ENCODE results near the gene ST8SIA6. TPM values are rescaled to one million over a fixed set of nuclear protein-coding genes. Genes with fewer than 3 reads are reported as not detected.

ST8SIA6 gene
- total RNA-seq, 1 experiment from 2014 or later, result 1.3 TPM

- TF ChIP-seq, protein P1, sequence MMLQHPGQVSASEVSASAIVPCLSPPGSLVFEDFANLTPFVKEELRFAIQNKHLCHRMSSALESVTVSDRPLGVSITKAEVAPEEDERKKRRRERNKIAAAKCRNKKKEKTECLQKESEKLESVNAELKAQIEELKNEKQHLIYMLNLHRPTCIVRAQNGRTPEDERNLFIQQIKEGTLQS (IDR thresholded peaks at IDR 0.05), result no peak
- TF ChIP-seq, protein P2, sequence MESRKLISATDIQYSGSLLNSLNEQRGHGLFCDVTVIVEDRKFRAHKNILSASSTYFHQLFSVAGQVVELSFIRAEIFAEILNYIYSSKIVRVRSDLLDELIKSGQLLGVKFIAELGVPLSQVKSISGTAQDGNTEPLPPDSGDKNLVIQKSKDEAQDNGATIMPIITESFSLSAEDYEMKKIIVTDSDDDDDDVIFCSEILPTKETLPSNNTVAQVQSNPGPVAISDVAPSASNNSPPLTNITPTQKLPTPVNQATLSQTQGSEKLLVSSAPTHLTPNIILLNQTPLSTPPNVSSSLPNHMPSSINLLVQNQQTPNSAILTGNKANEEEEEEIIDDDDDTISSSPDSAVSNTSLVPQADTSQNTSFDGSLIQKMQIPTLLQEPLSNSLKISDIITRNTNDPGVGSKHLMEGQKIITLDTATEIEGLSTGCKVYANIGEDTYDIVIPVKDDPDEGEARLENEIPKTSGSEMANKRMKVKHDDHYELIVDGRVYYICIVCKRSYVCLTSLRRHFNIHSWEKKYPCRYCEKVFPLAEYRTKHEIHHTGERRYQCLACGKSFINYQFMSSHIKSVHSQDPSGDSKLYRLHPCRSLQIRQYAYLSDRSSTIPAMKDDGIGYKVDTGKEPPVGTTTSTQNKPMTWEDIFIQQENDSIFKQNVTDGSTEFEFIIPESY (IDR thresholded peaks at IDR 0.05; ENCODE audit: extremely low read depth, insufficient replicate concordance, low read length), result no peak
- TF ChIP-seq CBX3 (IDR thresholded peaks at IDR 0.05; ENCODE audit: low read depth) (no peak), EZH2 (IDR thresholded peaks at IDR 0.05) (no peak), RAD21 (IDR thresholded peaks at IDR 0.05; ENCODE audit: low read depth) (no peak)
Observed at GRCh38 chr10:17470246-17470645, 15.9 kb upstream of the ST8SIA6 start (continued).

DNA sequence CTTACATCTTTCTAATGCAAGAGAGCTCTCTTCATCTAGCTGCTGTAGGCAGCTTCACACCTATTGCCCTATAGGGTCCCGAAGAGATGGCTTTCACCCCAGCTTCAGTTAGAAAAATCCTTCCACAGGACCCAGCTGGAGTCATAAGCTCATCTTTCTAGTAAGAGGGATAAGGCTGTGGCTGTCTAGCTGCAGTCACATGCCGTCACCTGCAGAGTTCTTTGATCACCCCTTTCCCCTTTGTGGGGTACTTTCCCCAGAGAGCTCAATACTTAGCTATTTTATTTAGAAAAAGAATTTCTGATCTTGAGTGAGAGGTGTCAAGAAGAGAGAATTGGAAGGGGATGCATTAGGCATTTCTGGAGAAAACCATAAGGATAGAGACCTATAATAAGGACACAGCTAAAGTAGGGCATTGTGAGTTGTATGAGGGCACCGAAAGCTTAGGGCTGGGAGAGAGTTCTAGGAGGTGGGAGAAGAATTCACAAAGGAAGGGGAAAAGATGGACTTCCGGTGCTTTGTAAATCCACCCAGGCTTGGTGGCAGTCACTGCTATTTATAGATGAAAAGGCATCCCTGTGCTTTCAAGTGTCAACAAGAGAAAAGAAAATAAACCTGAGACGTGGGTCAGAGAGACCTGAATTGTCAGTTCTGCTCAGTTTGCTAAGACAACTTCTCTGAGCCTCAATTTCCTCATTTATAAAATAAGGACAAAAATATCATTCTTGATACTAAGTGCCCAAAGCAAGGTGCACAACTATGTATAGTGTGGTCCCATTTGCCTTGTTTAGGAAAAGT is 11.1 kb upstream of the ST8SIA6 start:
- Histone ChIP-seq H2AFZ (ENCODE audit: low read depth, low read length, poor library complexity, severe bottlenecking) (no peak overlapping the region), H3K27me3 (ENCODE audit: insufficient read depth, low read length) (no peaks in the 10 kb centered on the region), H3K9me3 (ENCODE audit: control insufficient read depth in 1 of 2, insufficient read depth in 1 of 2, low read depth in 1 of 2, low read length in 2 of 2) (peaks cover 0 to 6% of the 10 kb centered on the region in 2 experiments; a peak in 1 of 4 replicates), H3K36me3 (ENCODE audit: control insufficient read depth in 1 of 2, insufficient read depth in 2 of 2, low read length in 2 of 2) (no peaks in the 10 kb centered on the region), H3K27ac (ENCODE audit: low read depth, low read length) (no peak overlapping the region), H4K20me1 (ENCODE audit: insufficient read depth) (no peaks in the 10 kb centered on the region), H3K9me2 (ENCODE audit: insufficient read depth) (no peaks in the 10 kb centered on the region), H3K4me1 (ENCODE audit: control insufficient read depth in 1 of 2, insufficient read depth in 2 of 2, low read length in 2 of 2) (0 out of 4 replicates have a peak, but pooled peaks cover 0 to 5% of the 10 kb centered on the region in 2 experiments), H3K4me2 (ENCODE audit: low read length) (no peak overlapping the region), H3K79me2 (ENCODE audit: insufficient read depth, low read length) (no peaks in the 10 kb centered on the region), H3K4me3 (replicated peaks in 1 of 2; ENCODE audit: low read depth in 1 of 2, low read length in 2 of 2) (no peak overlapping the region), H3K9ac (ENCODE audit: low read length) (no peak overlapping the region)
- ChIA-PET POLR2A (no interaction called here), RAD21 (ENCODE audit: low non-redundant PET in 1 of 2, low total read pairs in 2 of 2, uncharacterized antibody in 2 of 2, unreplicated experiment in 2 of 2) (no interaction called here), CTCF (no interaction called here)
- intact Hi-C loops (cut with micrococcal nuclease), result no loop called here
- DNase-seq (ENCODE audit: low read depth, low spot score) (no peak), ATAC-seq (no peak)
- TF ChIP-seq, protein P2 (IDR thresholded peaks at IDR 0.05; ENCODE audit: extremely low read depth, insufficient replicate concordance, low read length), result no peak
- TF ChIP-seq EZH2phosphoT487 (IDR thresholded peaks at IDR 0.05; ENCODE audit: borderline replicate concordance) (no peak), POLR2A (IDR thresholded peaks at IDR 0.05; ENCODE audit: borderline replicate concordance, extremely low read depth, insufficient read depth, insufficient read length) (no peak), ZNF274 (IDR thresholded peaks at IDR 0.05; ENCODE audit: low read depth, low read length) (no peak)
- BruUV-seq (replicated peaks), result no TSS peak

Data from HCT116 (cell line).